HepG2 (cell line): ENCODE data around the gene CD58. TPM values are rescaled to one million over a fixed set of nuclear protein-coding genes. Genes with fewer than 3 reads are reported as not detected.

ENCODE experiments used
- MYPOP ChIP-seq: sonication (generic); formaldehyde crosslinking; IDR thresholded peaks from 2 replicates; pipeline ENCODE4 v1.8.1; 2023; ENCODE audit warnings: mild to moderate bottlenecking, moderate library complexity, missing genetic modification reagents
- ZBTB33 ChIP-seq: sonication (generic); formaldehyde crosslinking; IDR thresholded peaks from 2 replicates; pipeline ENCODE4 v1.4.0; 2020; ENCODE audit warnings: missing genetic modification reagents
- ZBTB7A ChIP-seq: sonication (generic); formaldehyde crosslinking; IDR thresholded peaks from 2 replicates; pipeline ENCODE4 v1.8.0; 2022; ENCODE audit warnings: mild to moderate bottlenecking, missing genetic modification reagents
- ZNF124 ChIP-seq: sonication (generic); formaldehyde crosslinking; IDR thresholded peaks from 2 replicates; pipeline ENCODE4 v1.4.0; 2020; ENCODE audit warnings: missing genetic modification reagents
- ZNF383 ChIP-seq: sonication (generic); formaldehyde crosslinking; IDR thresholded peaks from 2 replicates; pipeline ENCODE4 v1.4.0; 2020; ENCODE audit warnings: missing genetic modification reagents, mild to moderate bottlenecking, borderline replicate concordance
- polyA plus RNA-seq, 8 experiments: library from polyadenylated mRNA; depleted of rRNA in 3 of 8; stranded (reverse) in 7 of 8; unstranded in 1 of 8; fragments of >200 nt; fragmentation: Illumina TruSeq in 4 of 8; extraction: Trizol in 4 of 8; gene quantifications; 2 replicates each; pipeline versions ENCODE4 v1.2.1 to v1.2.3, GENCODE V29; 2011 to 2016; ENCODE audit warnings: low read depth in 4 of 8, missing spikeins in 1 of 8, mixed read lengths in 1 of 8; ENCODE audit not compliant: insufficient read depth in 1 of 8
- total RNA-seq, 5 experiments: library from RNA; depleted of rRNA; stranded (reverse); fragments of >200 nt; fragmentation: Illumina TruSeq; extraction: Trizol; gene quantifications; 2 replicates each; pipeline ENCODE4 v1.2.3, GENCODE V29; 2016; ENCODE audit warnings: low read depth in 1 of 5
- TF ChIP-seq, protein P1 (sequence below): sonication (generic); formaldehyde crosslinking; IDR thresholded peaks from 2 replicates; pipeline ENCODE4 v1.5.0; 2020; ENCODE audit warnings: mild to moderate bottlenecking, missing genetic modification reagents, borderline replicate concordance

Gene CD58
- total and polyA plus RNA-seq, 2 of the 13 experiments (the other 11 are each of a cell fraction or from before 2014, with no cell fraction given) = 9.4 to 13.5 TPM

- 0 out of 2 replicates have a peak, but pooled peaks have one; percentile 33 for TF ChIP-seq MYPOP (CRISPR knock-in tag)
- TF ChIP-seq ZNF383 (CRISPR knock-in tag) = no peak
- no peak for TF ChIP-seq ZBTB33 (CRISPR knock-in tag)
- TF ChIP-seq ZNF124 (CRISPR knock-in tag) = no peak
- TF ChIP-seq, protein P1, sequence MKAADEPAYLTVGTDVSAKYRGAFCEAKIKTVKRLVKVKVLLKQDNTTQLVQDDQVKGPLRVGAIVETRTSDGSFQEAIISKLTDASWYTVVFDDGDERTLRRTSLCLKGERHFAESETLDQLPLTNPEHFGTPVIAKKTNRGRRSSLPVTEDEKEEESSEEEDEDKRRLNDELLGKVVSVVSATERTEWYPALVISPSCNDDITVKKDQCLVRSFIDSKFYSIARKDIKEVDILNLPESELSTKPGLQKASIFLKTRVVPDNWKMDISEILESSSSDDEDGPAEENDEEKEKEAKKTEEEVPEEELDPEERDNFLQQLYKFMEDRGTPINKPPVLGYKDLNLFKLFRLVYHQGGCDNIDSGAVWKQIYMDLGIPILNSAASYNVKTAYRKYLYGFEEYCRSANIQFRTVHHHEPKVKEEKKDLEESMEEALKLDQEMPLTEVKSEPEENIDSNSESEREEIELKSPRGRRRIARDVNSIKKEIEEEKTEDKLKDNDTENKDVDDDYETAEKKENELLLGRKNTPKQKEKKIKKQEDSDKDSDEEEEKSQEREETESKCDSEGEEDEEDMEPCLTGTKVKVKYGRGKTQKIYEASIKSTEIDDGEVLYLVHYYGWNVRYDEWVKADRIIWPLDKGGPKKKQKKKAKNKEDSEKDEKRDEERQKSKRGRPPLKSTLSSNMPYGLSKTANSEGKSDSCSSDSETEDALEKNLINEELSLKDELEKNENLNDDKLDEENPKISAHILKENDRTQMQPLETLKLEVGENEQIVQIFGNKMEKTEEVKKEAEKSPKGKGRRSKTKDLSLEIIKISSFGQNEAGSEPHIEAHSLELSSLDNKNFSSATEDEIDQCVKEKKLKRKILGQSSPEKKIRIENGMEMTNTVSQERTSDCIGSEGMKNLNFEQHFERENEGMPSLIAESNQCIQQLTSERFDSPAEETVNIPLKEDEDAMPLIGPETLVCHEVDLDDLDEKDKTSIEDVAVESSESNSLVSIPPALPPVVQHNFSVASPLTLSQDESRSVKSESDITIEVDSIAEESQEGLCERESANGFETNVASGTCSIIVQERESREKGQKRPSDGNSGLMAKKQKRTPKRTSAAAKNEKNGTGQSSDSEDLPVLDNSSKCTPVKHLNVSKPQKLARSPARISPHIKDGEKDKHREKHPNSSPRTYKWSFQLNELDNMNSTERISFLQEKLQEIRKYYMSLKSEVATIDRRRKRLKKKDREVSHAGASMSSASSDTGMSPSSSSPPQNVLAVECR (CRISPR knock-in tag) = no peak
- 0 out of 2 replicates have a peak, but pooled peaks have one; percentile 19 for TF ChIP-seq ZBTB7A
Measured at GRCh38 chr1:116488071-116488470, 82.8 kb downstream of the CD58 start (continued).
